ENCODE data around the gene LTBP2. TPM values are rescaled to one million over a fixed set of nuclear protein-coding genes. Genes with fewer than 3 reads are reported as not detected.

The LTBP2 gene
- total RNA-seq, 1 donor: 210 TPM

GRCh38 chr14:74609721-74610120 is 2.3 kb downstream of the LTBP2 start:
- TF ChIP-seq, protein P1, sequence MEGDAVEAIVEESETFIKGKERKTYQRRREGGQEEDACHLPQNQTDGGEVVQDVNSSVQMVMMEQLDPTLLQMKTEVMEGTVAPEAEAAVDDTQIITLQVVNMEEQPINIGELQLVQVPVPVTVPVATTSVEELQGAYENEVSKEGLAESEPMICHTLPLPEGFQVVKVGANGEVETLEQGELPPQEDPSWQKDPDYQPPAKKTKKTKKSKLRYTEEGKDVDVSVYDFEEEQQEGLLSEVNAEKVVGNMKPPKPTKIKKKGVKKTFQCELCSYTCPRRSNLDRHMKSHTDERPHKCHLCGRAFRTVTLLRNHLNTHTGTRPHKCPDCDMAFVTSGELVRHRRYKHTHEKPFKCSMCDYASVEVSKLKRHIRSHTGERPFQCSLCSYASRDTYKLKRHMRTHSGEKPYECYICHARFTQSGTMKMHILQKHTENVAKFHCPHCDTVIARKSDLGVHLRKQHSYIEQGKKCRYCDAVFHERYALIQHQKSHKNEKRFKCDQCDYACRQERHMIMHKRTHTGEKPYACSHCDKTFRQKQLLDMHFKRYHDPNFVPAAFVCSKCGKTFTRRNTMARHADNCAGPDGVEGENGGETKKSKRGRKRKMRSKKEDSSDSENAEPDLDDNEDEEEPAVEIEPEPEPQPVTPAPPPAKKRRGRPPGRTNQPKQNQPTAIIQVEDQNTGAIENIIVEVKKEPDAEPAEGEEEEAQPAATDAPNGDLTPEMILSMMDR (IDR thresholded peaks at IDR 0.05; ENCODE audit: insufficient read depth, low read depth, low read length): no peak
- no peak for DNase-seq (ENCODE audit: low read depth)
- peak overlapping the region; percentile 74 for H3K4me3 ChIP-seq (ENCODE audit: low read depth, low read length)

GRCh38 chr14:74608959-74609611 is 3.0 kb downstream of the LTBP2 start:
- DNase-seq (ENCODE audit: low read depth): peak; percentile 90
- peak overlapping the region; percentile 74 for H3K4me3 ChIP-seq (ENCODE audit: low read depth, low read length)
- TF ChIP-seq, protein P1 (IDR thresholded peaks at IDR 0.05; ENCODE audit: insufficient read depth, low read depth, low read length): peak; percentile 100

DNA sequence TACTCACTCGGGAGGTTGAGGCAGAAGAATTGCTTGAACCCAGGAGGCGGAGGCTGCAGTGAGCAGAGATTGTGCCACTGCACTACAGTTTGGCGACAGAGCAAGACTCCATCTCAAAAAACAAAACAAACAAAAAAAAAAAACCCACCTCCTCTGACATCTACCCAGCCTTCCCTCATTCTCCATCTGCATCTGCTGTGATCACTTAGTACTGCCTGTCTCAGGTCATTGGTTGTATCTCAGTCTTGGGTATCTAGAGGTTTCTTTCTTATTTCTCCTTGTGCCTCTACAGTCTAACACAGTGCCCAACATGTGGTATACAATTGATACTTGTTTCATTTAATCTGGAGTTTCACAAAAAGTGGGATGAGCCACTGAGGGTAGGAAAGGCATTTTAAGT is 5.3 kb downstream of the LTBP2 start:
- no peak for DNase-seq (ENCODE audit: low read depth)
- TF ChIP-seq, protein P1 (IDR thresholded peaks at IDR 0.05; ENCODE audit: insufficient read depth, low read depth, low read length): no peak
- no peak overlapping the region for H3K4me3 ChIP-seq (ENCODE audit: low read depth, low read length)

DNA sequence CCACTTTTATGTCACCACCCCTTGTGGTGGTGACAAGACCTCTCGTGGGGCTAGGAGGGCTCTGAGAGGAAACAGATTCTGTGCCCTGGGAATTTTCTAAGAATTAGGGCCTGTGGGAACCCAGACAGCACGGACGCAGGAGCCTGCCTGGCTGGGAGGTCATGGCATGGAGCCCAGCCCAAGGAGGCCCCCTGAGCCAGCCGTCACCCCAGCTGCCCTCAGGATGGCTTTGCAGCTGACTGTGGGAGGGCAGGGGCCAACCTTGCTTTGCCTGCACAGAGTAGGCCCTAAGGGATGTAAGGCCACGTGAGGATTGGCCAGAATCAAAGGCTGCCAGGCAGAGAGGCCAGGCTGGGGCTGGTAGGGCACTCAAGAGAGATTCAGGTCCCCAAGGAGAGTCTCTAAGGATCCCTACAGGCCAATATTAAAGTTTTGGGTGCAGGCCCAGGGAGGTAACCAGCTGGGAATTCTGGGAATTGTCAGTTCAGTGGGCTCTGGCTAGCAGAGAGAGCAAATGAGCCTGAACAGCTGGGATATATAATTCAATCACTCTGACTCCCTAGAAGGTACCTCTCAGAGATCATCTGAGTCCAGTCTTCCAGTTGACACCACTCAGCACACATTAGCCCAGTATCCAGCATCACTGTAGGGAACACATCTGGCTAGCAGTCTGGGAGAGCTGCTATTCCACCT is 6.4 kb downstream of the LTBP2 start:
- peak; percentile 64 for DNase-seq (ENCODE audit: low read depth)
- TF ChIP-seq, protein P1 (IDR thresholded peaks at IDR 0.05; ENCODE audit: insufficient read depth, low read depth, low read length): no peak
- H3K4me3 ChIP-seq (ENCODE audit: low read depth, low read length): no peak overlapping the region

GRCh38 chr14:74604911-74605310 is 7.1 kb downstream of the LTBP2 start:
- peak; percentile 84 for DNase-seq (ENCODE audit: low read depth)
- no peak overlapping the region for H3K4me3 ChIP-seq (ENCODE audit: low read depth, low read length)
- TF ChIP-seq, protein P1 (IDR thresholded peaks at IDR 0.05; ENCODE audit: insufficient read depth, low read depth, low read length): no peak

DNA sequence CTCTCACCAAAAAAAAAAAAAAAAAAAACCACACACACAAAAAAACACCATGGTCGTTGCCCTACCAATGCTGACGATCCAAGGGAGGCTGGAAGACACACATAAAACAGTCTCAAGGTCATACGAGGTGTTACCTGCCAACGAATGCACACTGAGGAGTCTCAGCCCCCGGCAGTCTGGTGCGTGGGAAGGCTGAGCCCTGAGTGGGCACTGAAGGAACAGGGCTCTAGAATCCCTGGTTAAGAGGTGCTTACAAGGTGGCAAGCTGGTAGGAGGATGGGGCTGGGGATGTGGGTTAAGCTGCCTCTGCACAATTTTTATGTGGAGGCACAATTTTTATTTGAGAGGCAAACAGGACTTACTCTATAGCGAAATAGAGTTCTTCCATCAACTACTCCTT is 7.9 kb downstream of the LTBP2 start:
- TF ChIP-seq, protein P1 (IDR thresholded peaks at IDR 0.05; ENCODE audit: insufficient read depth, low read depth, low read length): no peak
- DNase-seq (ENCODE audit: low read depth): no peak
- H3K4me3 ChIP-seq (ENCODE audit: low read depth, low read length): no peak overlapping the region
